AG04450 (cell line): ENCODE data around the gene DCAF15. TPM values are rescaled to one million over a fixed set of nuclear protein-coding genes. Genes with fewer than 3 reads are reported as not detected.

Experiments
- CTCF ChIA-PET: fragments of 300-600, 350-600 bp; formaldehyde crosslinking; extraction: SDS; loops from one replicate; lab custom pipeline; 2022; ENCODE audit warnings: antibody characterized with exemption, inconsistent platforms; lab: Charles Lee
- POLR2A ChIA-PET: fragments of 350-600 bp; formaldehyde crosslinking; extraction: SDS; loops from one replicate; lab custom pipeline; 2021; ENCODE audit warnings: antibody characterized with exemption, inconsistent platforms; lab: Yijun Ruan, JAX
- DNase-seq: peaks from one replicate; pipeline ENCODE4 v3.0.0-alpha.2; 2011; ENCODE audit warnings: low read depth, low spot score
- H3K27ac ChIP-seq: one replicate; pipeline ENCODE4 v1.5.1; 2012; ENCODE audit warnings: low read depth, low read length, control low read depth
- H3K27me3 ChIP-seq: one replicate; pipeline ENCODE4 v1.6.0; 2012; ENCODE audit warnings: low read length; ENCODE audit not compliant: control insufficient read depth, insufficient read depth
- H3K4me3 ChIP-seq: 2 replicates; pipeline ENCODE4 v1.5.1; 2011; ENCODE audit warnings: mild to moderate bottlenecking, low read depth, low read length, control low read depth
- H3K9me3 ChIP-seq: 2 replicates; pipeline ENCODE4 v1.5.1; 2012; ENCODE audit warnings: low read length; ENCODE audit not compliant: control insufficient read depth, insufficient read depth
- CTCF ChIP-seq: IDR thresholded peaks from 2 replicates; pipeline ENCODE4 v1.5.1; 2011; ENCODE audit warnings: low read depth, low read length, control low read depth, inconsistent platforms
- polyA plus RNA-seq: library from polyadenylated mRNA; depleted of rRNA; stranded (reverse); fragments of >200 nt; gene quantifications from 2 replicates; pipeline ENCODE4 v1.2.3, GENCODE V29; 2011; rRNA removed

The DCAF15 gene
- polyA plus RNA-seq, 1 experiment: 6.1 TPM

GRCh38 chr19:14006766-14007562, 54.7 kb downstream of the DCAF15 start:
- ChIA-PET CTCF (interaction anchor here (0.7 kb wide), 1 partner anchor 67 kb away, joined by 4 read pairs; no protein-coding TSS in a partner anchor), POLR2A (interaction anchor here (0.6 to 1.8 kb wide), 8 partner anchors 14 to 498 kb away, joined by 3 to 8 read pairs (median 3); no protein-coding TSS in a partner anchor)
- TF ChIP-seq CTCF: no peak
- peak overlapping the region; percentile 94 for H3K27ac ChIP-seq
- H3K4me3 ChIP-seq: peak overlapping the region; percentile 75
- no peaks in the 10 kb centered on the region; the same call in 1 of the 2 replicates for H3K9me3 ChIP-seq
- H3K27me3 ChIP-seq: no peaks in the 10 kb centered on the region
- DNase-seq: no peak

Other genes with a start within 250 kb of the DCAF15 start
- 20.2 and 24.1 TPM in 2 replicates for gene MRI1, start 188.0 kb upstream of the DCAF15 start, polyA plus RNA-seq
- gene C19orf53, start 178.1 kb upstream of the DCAF15 start, polyA plus RNA-seq: 145 and 213 TPM in 2 replicates
- 2.3 and 3.4 TPM in 2 replicates for gene ZSWIM4, start 157.1 kb upstream of the DCAF15 start, polyA plus RNA-seq
- gene NANOS3, start 75.4 kb upstream of the DCAF15 start, polyA plus RNA-seq: 0.36 and 0.37 TPM in 2 replicates
- 0.12 and 0.17 TPM in 2 replicates for gene BRME1, start 46.4 kb upstream of the DCAF15 start, polyA plus RNA-seq
- gene CC2D1A, start 46.3 kb upstream of the DCAF15 start, polyA plus RNA-seq: 5.1 and 6.7 TPM in 2 replicates
- gene PODNL1, start 14.1 kb upstream of the DCAF15 start, polyA plus RNA-seq: 2.8 and 3.4 TPM in 2 replicates
- gene RFX1, start 53.8 kb downstream of the DCAF15 start, polyA plus RNA-seq: 0.38 and 0.63 TPM in 2 replicates
- gene RLN3, start 75.6 kb downstream of the DCAF15 start, polyA plus RNA-seq: not detected in 2 replicates
- gene IL27RA, start 79.3 kb downstream of the DCAF15 start, polyA plus RNA-seq: 4.5 and 5.4 TPM in 2 replicates
- gene PALM3, start 109.6 kb downstream of the DCAF15 start, polyA plus RNA-seq: 0.43 and 0.51 TPM in 2 replicates
- 0.27 and 0.56 TPM in 2 replicates for gene MISP3, start 120.3 kb downstream of the DCAF15 start, polyA plus RNA-seq
- gene C19orf67, start 133.3 kb downstream of the DCAF15 start, polyA plus RNA-seq: not detected in 2 replicates
- 5.1 and 6.5 TPM in 2 replicates for gene SAMD1, start 138.2 kb downstream of the DCAF15 start, polyA plus RNA-seq
- 17.9 and 25.1 TPM in 2 replicates for gene PRKACA, start 165.3 kb downstream of the DCAF15 start, polyA plus RNA-seq
- 2.8 and 2.9 TPM in 2 replicates for gene ASF1B, start 184.1 kb downstream of the DCAF15 start, polyA plus RNA-seq